ENCODE data around the gene CBL. TPM values are rescaled to one million over a fixed set of nuclear protein-coding genes. Genes with fewer than 3 reads are reported as not detected.

Gene CBL
- total RNA-seq (2022; extraction: Qiagen RNA extraction; ENCODE audit: low read depth), result 5.5 to 9.3 TPM (median 9.0 TPM) in 5 replicates

GRCh38 chr11:119205574-119206510, at the start of gene CBL:
Gene CBL (plus strand): TSS chr11:119206339. CDS start chr11:119206418, 79 bp downstream.

DNA sequence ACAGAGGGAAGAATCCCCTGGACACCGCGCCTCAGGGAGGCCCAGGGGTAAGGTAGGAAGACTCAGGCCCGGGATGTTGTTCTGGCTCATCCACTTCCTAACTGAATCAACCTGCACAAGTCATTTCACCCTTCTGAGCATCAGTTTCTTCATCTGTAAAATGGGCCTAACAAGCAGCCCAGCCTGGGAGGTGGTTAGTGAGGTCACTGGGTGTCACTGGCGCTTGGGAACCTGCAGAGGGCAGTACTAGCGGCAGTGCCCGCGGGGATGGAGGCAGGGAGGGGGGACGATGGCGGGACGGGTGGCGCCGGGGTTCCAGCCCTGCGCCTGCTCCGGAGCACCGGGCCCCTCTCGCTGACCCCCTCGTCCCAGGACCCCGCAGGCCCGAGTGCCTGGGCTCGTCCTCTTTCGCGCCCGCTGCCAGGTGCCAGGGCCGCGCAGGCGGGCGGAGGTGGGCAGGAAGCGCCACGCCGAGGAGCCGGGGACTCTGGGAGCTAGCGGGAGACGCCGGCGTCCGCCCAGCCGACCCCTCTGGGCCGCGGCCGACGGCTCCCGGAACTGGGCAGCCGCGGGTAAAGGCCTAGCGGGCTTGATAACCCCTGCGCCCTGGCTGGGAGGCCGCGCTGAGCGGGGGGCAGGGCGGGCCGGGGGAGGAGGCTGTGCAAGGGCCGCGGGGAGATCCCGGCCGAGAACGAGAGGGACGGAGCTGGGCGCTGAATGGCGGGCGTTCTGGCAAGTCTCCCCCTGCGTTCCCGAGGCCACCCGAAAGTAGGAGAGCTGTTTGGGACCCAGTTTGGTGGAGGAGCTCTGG, 37.5 kb upstream of the CBL start, which contains the start of gene NLRX1:
TSS of gene NLRX1 (plus strand) at position 255 of the 811 bp plus-strand sequence. CDS start 2,679 bp downstream, outside the sequence.

GRCh38 chr11:119316729-119317591, 110.8 kb downstream of the CBL start, which contains the start of gene MCAM:
Gene MCAM (minus strand): TSS chr11:119317130. CDS start chr11:119317101, 29 bp downstream.

DNA sequence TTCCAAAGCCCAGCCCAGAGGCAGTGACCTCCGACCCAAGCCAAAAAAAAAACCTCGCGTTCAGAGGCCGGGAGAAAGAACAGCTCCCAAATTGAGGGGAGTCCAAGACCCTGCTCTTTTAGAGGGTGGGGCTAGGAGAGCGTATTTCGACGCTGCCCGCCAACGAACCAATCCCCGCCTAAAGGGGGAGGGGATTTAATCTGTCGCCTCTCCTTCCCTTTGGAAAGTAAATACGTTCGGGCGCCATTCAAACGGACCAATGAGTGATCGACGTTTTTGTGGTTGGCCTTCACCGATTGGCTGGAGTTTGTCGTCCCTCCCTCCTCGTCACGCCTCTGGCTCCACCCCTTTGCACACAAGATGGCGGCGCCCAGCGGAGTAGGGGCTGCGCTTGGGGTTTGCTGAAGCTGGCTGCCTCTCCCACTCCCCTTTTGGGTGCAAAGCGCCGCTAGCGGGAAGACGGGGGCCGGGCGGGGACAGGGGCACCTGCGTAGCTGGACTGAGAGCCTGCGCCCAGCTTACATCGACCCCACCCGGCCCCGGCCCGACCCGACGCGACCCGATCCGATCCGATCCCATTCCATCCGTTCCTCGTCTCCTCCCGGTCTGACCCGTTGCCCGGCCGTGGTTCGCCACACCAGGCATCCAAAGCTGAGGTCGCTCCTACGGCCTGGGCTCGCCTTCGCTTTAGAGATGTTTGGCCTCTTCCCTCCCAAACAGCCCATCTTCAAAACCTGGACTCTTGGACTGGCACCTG, 128.2 kb downstream of the CBL start, which contains the start of gene RNF26:
TSS of gene RNF26 (plus strand) at position 354 of the 757 bp plus-strand sequence. CDS start 596 bp downstream, outside the sequence.

GRCh38 chr11:119340335-119341221, 134.4 kb downstream of the CBL start, which contains the start of gene C1QTNF5:
Gene C1QTNF5 (minus strand): TSS chr11:119340883. CDS start chr11:119340397, 486 bp downstream.

DNA sequence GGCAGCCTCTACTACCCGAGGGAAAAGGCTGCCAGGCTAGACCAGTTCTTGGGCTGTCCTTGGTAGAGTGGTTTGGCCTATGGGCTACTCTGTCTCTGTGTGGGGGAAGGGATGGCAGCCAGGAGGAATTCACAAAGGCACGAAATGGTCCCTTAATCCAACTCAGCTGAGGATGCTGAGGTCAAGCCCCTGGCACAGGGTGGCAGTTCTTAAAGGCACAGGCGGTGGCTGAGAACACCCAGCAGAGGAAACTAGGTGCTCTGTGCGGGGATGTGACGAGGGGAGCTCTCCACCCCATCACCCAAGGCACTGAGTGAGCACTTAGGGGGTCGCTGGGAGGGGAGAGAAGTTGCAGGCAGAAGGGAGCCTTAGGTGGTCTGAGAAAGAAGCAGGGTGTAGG, 140.5 kb downstream of the CBL start, which contains the start of gene MFRP:
TSS of gene MFRP (minus strand) at position 101 of the 400 bp plus-strand sequence. CDS start 192 bp downstream, outside the sequence.

Other genes starting within 250 kb of the CBL start
- not detected in 5 replicates for gene FOXR1, start 234.6 kb upstream of the CBL start, total RNA-seq (2022; extraction: Qiagen RNA extraction; ENCODE audit: low read depth)
- 11.1 to 17.5 TPM (median 11.5 TPM) in 5 replicates for gene CENATAC, start 208.2 kb upstream of the CBL start, total RNA-seq (2022; extraction: Qiagen RNA extraction; ENCODE audit: low read depth)
- gene RPS25, start 188.0 kb upstream of the CBL start, total RNA-seq (2022; extraction: Qiagen RNA extraction; ENCODE audit: low read depth), result 803 to 1,150 TPM (median 842 TPM) in 5 replicates
- gene TRAPPC4, start 187.6 kb upstream of the CBL start, total RNA-seq (2022; extraction: Qiagen RNA extraction; ENCODE audit: low read depth), result 57.4 to 67.3 TPM (median 60.5 TPM) in 5 replicates
- gene SLC37A4, start 175.5 kb upstream of the CBL start, total RNA-seq (2022; extraction: Qiagen RNA extraction; ENCODE audit: low read depth), result 10.0 to 12.1 TPM (median 10.8 TPM) in 5 replicates
- 39.6 to 50.0 TPM (median 47.3 TPM) in 5 replicates for gene HYOU1, start 149.1 kb upstream of the CBL start, total RNA-seq (2022; extraction: Qiagen RNA extraction; ENCODE audit: low read depth)
- gene VPS11, start 138.5 kb upstream of the CBL start, total RNA-seq (2022; extraction: Qiagen RNA extraction; ENCODE audit: low read depth), result 7.9 to 17.2 TPM (median 11.4 TPM) in 5 replicates
- gene HMBS, start 121.5 kb upstream of the CBL start, total RNA-seq (2022; extraction: Qiagen RNA extraction; ENCODE audit: low read depth), result 45.4 to 52.9 TPM (median 51.2 TPM) in 5 replicates
- gene DPAGT1, start 104.5 kb upstream of the CBL start, total RNA-seq (2022; extraction: Qiagen RNA extraction; ENCODE audit: low read depth), result 33.0 to 40.4 TPM (median 38.6 TPM) in 5 replicates
- gene C2CD2L, start 99.0 kb upstream of the CBL start, total RNA-seq (2022; extraction: Qiagen RNA extraction; ENCODE audit: low read depth), result 4.9 to 7.1 TPM (median 6.0 TPM) in 5 replicates
- gene HINFP, start 84.8 kb upstream of the CBL start, total RNA-seq (2022; extraction: Qiagen RNA extraction; ENCODE audit: low read depth), result 9.7 to 11.5 TPM (median 11.0 TPM) in 5 replicates
- gene ABCG4, start 57.3 kb upstream of the CBL start, total RNA-seq (2022; extraction: Qiagen RNA extraction; ENCODE audit: low read depth), result 0.18 to 0.37 TPM (median 0.21 TPM) in 5 replicates
- 7.5 to 12.3 TPM (median 10.4 TPM) in 5 replicates for gene NLRX1, start 37.6 kb upstream of the CBL start, total RNA-seq (2022; extraction: Qiagen RNA extraction; ENCODE audit: low read depth)
- 0.13 to 0.47 TPM (median 0.21 TPM) in 3 of 5 replicates, not detected in the others for gene NHERF4, start 20.9 kb upstream of the CBL start, total RNA-seq (2022; extraction: Qiagen RNA extraction; ENCODE audit: low read depth)
- 9.4 to 11.7 TPM (median 10.6 TPM) in 5 replicates for gene MCAM, start 110.8 kb downstream of the CBL start, total RNA-seq (2022; extraction: Qiagen RNA extraction; ENCODE audit: low read depth)
- gene RNF26, start 128.2 kb downstream of the CBL start, total RNA-seq (2022; extraction: Qiagen RNA extraction; ENCODE audit: low read depth), result 27.6 to 41.9 TPM (median 37.2 TPM) in 5 replicates
- gene C1QTNF5, start 134.5 kb downstream of the CBL start, total RNA-seq (2022; extraction: Qiagen RNA extraction; ENCODE audit: low read depth), result not detected in 5 replicates
- gene MFRP, start 140.4 kb downstream of the CBL start, total RNA-seq (2022; extraction: Qiagen RNA extraction; ENCODE audit: low read depth), result not detected in 5 replicates
- 0.18 to 0.62 TPM (median 0.28 TPM) in 5 replicates for gene USP2, start 175.4 kb downstream of the CBL start, total RNA-seq (2022; extraction: Qiagen RNA extraction; ENCODE audit: low read depth)
- 12.0 to 18.2 TPM (median 12.7 TPM) in 5 replicates for gene THY1, start 216.8 kb downstream of the CBL start, total RNA-seq (2022; extraction: Qiagen RNA extraction; ENCODE audit: low read depth)

Measured in A549 treated with RU486 at 1 μM for 4 hours (cell line).